Erythroblast (primary cell): ENCODE data around the gene SGK1.

Experiments used
- GATA1 ChIP-seq: IDR thresholded peaks from 2 replicates; pipeline ENCODE4 v1.6.1; 2011; ENCODE audit warnings: low read depth, mild to moderate bottlenecking, control low read depth, low read length, moderate library complexity
- POLR2A ChIP-seq: IDR thresholded peaks from 2 replicates; pipeline ENCODE4 v1.6.1; 2011; ENCODE audit warnings: mild to moderate bottlenecking, low read length

DNA sequence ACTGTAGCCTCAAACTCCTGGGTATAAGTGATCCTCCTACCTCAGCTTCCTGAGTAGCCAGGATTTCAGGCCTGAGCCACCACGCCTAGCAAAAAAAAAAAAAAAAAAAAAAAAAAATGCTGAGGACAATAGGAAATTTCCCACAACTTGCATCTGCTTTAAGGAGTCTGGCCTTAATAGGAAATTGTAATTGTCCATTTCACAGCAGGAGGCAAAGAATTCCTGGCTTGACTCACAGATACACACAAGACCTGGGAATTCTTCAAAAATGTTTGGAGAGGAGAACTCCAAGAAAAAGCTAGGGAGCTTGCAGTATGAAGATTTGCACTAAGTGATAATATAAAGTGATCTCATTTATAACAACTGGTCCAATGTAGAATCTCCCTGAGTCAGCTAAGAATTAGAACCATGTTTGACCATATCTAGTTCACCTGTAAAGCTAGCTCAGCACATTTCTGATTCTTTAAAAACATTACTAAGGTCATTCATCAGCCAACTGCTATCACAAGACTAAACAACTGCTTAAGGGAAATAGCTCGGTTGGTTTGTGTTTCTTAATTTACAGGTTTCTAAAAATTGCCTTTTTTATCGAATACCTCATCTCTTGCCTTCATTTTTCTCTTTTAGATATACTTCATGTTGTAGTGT lies 185.3 kb downstream of the SGK1 start:
- TF ChIP-seq POLR2A (no peak), GATA1 (no peak)
